ENCODE results near the gene ADGRV1.

ADGRV1 gene

DNA sequence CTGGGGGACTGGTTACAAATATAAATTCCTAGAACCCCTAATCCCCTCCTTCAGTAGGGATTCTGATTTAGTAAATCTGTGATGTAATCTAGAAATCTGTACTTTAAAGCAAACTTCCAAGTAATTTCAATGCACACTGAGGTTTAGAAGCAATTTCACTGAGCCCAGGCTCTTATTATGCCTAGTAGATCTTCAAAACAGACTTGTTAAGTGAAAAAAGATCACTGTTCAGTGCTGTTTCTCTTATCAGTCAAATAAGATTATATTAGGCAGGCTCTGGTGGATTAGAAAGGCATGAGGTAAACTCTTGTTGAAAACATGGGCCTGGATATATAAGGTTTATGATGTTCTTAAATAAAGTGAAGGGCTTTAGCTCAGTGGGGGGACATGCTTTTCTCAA, 293.9 kb downstream of the ADGRV1 start:
- Mint-ChIP-seq H3K4me3 (no peak overlapping the region), H3K36me3 (ENCODE audit: low read depth) (no peaks in the 10 kb centered on the region), H3K4me1 (no peaks in the 10 kb centered on the region), H3K27me3 (ENCODE audit: low read depth) (no peaks in the 10 kb centered on the region), H3K9me3 (no peaks in the 10 kb centered on the region), H3K27ac (no peak overlapping the region)
- TF ChIP-seq, protein P1, sequence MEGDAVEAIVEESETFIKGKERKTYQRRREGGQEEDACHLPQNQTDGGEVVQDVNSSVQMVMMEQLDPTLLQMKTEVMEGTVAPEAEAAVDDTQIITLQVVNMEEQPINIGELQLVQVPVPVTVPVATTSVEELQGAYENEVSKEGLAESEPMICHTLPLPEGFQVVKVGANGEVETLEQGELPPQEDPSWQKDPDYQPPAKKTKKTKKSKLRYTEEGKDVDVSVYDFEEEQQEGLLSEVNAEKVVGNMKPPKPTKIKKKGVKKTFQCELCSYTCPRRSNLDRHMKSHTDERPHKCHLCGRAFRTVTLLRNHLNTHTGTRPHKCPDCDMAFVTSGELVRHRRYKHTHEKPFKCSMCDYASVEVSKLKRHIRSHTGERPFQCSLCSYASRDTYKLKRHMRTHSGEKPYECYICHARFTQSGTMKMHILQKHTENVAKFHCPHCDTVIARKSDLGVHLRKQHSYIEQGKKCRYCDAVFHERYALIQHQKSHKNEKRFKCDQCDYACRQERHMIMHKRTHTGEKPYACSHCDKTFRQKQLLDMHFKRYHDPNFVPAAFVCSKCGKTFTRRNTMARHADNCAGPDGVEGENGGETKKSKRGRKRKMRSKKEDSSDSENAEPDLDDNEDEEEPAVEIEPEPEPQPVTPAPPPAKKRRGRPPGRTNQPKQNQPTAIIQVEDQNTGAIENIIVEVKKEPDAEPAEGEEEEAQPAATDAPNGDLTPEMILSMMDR (IDR thresholded peaks at IDR 0.05; ENCODE audit: unreplicated experiment in 3 of 3), result no peak

DNA sequence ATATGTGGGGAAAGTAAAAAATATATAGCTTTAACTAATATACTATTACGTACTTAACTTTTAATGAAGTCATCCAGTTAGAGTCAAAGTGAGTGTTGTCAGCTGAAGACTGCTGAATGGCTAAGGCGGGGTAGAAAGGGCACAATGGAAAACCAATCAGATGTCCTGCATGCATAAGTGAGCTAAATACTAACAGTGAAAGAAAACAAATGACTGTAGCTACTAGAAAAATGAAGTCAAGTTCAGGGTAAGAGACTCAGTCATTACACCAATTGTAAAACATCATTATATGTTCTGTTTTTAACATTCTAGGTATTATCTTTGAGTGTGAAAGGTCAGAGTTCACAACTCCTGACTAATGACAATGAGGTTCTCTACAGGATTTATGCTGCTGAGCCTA, 295.2 kb downstream of the ADGRV1 start:
- TF ChIP-seq, protein P1 (IDR thresholded peaks at IDR 0.05; ENCODE audit: unreplicated experiment in 3 of 3), result no peak
- Mint-ChIP-seq H3K27ac (no peak overlapping the region), H3K27me3 (ENCODE audit: low read depth) (no peaks in the 10 kb centered on the region), H3K4me3 (no peak overlapping the region), H3K36me3 (ENCODE audit: low read depth) (no peaks in the 10 kb centered on the region), H3K4me1 (no peaks in the 10 kb centered on the region), H3K9me3 (no peaks in the 10 kb centered on the region)

DNA sequence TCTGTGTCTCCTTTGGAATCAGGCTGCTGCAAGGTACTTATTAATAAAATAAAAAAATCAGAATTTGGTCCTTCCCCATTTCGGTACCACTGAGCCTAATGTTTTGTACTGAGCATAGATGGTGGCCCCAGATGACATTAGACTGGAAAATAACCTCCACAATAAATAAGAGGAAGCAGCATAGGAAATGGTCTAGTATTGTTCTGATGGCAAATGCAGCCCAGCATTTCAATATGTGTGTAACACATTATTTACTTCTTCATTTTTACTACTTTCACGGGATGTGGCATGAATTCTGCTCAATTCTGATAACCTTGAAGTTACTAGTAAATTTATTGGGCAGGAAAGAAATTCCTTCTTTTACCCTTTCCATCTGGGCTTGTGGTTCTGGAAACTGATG, 295.6 kb downstream of the ADGRV1 start:
- no peaks in the 10 kb centered on the region for H3K27me3 Mint-ChIP-seq (ENCODE audit: low read depth)
- H3K4me3 Mint-ChIP-seq, result no peak overlapping the region
- no peaks in the 10 kb centered on the region for H3K9me3 Mint-ChIP-seq
- no peaks in the 10 kb centered on the region for H3K36me3 Mint-ChIP-seq (ENCODE audit: low read depth)
- no peak overlapping the region for H3K27ac Mint-ChIP-seq
- no peaks in the 10 kb centered on the region for H3K4me1 Mint-ChIP-seq
- TF ChIP-seq, protein P1 (IDR thresholded peaks at IDR 0.05; ENCODE audit: unreplicated experiment in 3 of 3), result no peak

DNA sequence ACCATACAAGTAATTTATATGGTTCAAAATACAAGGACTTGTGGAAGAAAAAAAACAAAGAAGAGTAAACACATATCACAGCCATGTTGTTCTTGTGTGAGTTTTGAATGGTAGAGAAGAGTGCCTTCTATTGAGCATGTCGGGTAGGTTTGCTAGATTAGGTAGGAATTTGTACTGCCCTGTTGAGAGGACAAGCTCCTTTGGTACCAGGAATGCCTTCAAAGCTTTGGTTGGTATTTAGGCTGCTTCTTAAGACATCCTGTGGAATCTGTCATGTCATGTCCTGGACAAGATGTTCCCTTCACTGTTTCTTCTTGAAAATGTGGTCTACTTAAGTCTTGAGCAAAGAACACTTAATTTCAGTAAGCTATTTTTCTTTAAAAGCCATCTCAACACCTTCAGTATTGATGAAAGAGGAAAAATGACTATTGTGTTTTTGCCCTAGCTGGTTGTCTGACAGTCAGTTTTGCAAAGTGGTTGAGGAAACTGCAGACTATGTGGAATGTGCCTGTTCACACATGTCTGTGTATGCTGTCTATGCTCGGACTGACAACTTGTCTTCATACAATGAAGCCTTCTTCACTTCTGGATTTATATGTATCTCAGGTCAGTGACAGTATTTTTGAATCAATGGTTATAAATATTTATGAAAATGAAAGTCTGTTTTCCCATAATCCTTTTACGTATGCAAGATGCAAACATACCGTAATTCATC, 296.9 kb downstream of the ADGRV1 start:
- TF ChIP-seq, protein P1 (IDR thresholded peaks at IDR 0.05; ENCODE audit: unreplicated experiment in 3 of 3), result no peak
- Mint-ChIP-seq H3K4me3 (no peak overlapping the region), H3K9me3 (no peaks in the 10 kb centered on the region), H3K36me3 (ENCODE audit: low read depth) (no peaks in the 10 kb centered on the region), H3K4me1 (no peaks in the 10 kb centered on the region), H3K27ac (no peak overlapping the region), H3K27me3 (ENCODE audit: low read depth) (no peaks in the 10 kb centered on the region)

DNA sequence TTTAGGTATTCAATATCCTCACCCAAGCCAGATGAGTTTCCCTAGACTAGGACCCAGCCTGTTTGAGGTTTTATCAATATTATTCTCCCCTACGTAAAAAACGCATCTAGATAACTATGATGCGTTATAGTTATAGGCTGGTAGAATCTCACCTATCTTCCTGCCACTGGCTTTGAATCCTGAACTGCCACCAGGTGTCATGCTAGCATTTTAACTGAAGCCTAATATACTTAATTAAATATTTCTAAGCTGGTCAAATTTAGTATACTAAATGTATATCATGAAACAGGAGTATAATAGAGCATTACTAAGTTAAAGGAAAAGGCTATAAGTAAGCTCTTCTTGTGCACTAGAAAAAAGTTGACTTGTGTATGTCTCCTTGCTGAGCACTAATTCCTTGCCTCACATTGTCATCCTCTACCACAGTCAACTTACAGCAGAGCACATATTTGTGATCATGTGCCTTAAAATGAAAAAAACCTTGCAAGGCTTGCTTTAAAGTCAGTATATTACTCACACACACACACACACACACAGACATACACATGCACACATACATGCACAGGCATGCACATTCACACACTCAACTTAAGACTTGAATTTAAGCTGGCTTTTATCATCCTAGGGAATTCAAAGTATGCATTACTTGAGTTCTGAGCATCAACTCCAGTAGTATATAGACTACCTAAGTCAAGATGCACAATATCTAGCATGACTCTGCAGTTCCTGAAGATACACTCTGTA, 303.4 kb downstream of the ADGRV1 start:
- Mint-ChIP-seq H3K27ac (no peak overlapping the region), H3K4me1 (peaks cover 8% of the 10 kb centered on the region), H3K4me3 (no peak overlapping the region), H3K27me3 (ENCODE audit: low read depth) (no peaks in the 10 kb centered on the region), H3K9me3 (no peaks in the 10 kb centered on the region), H3K36me3 (ENCODE audit: low read depth) (no peaks in the 10 kb centered on the region)
- TF ChIP-seq, protein P1 (IDR thresholded peaks at IDR 0.05; ENCODE audit: unreplicated experiment in 3 of 3), result no peak
